Ascending aorta (tissue), 2 donors: ENCODE results near the gene ZFYVE28. TPM values are rescaled to one million over a fixed set of nuclear protein-coding genes. Genes with fewer than 3 reads are reported as not detected.

ENCODE experiments used
- DNase-seq, 2 donors: peaks; one replicate each; pipeline ENCODE4 v3.0.0-alpha.2; 2019; ENCODE audit warnings: low spot score in 2 of 2
- H3K27ac ChIP-seq, 2 donors: fragments of 200-600 bp; sonication (generic); one replicate each; pipeline ENCODE4 v1.5.1; 2016 to 2017; ENCODE audit warnings: mild to moderate bottlenecking in 1 of 2
- H3K27me3 ChIP-seq: fragments of 200-600 bp; sonication (generic); one replicate; pipeline ENCODE4 v1.5.1; 2017
- H3K36me3 ChIP-seq, 2 donors: fragments of 200-600 bp; sonication (generic); one replicate each; pipeline ENCODE4 v1.5.1; 2016
- H3K4me1 ChIP-seq, 2 donors: fragments of 200-600 bp; sonication (generic); one replicate each; pipeline ENCODE4 v1.5.1; 2016 to 2017; ENCODE audit warnings: mild to moderate bottlenecking in 1 of 2
- H3K4me3 ChIP-seq, 2 donors: fragments of 200-600 bp; sonication (generic); one replicate each; pipeline ENCODE4 v1.5.1; 2016 to 2017; ENCODE audit warnings: mild to moderate bottlenecking in 1 of 2
- H3K9me3 ChIP-seq, 2 donors: fragments of 200-600 bp; sonication (generic); one replicate each; pipeline ENCODE4 v1.5.1; 2016
- intact Hi-C: fragments of 100-400 bp; cut with DNase I; formaldehyde crosslinking; loops from one replicate; pipeline ENCODE4 v1.15.1; 2023
- total RNA-seq: library from RNA; depleted of rRNA; stranded (reverse); fragments of >200 nt; gene quantifications from one replicate; pipeline ENCODE4 v1.1.0, GENCODE V29; 2016
- TF ChIP-seq, protein P1 (sequence below), 3 experiments: fragments of 200-600 bp in 2 of 3; fragments of 450-650 bp in 1 of 3; sonication (generic) in 2 of 3; IDR thresholded peaks; one replicate each; pipeline ENCODE4 v1.5.1; 2016 to 2019; ENCODE audit warnings: antibody characterized with exemption in 3 of 3, mild to moderate bottlenecking in 1 of 3, moderate library complexity in 1 of 3

Gene ZFYVE28
- total RNA-seq, 1 donor from 2014 or later: 12.3 TPM

DNA sequence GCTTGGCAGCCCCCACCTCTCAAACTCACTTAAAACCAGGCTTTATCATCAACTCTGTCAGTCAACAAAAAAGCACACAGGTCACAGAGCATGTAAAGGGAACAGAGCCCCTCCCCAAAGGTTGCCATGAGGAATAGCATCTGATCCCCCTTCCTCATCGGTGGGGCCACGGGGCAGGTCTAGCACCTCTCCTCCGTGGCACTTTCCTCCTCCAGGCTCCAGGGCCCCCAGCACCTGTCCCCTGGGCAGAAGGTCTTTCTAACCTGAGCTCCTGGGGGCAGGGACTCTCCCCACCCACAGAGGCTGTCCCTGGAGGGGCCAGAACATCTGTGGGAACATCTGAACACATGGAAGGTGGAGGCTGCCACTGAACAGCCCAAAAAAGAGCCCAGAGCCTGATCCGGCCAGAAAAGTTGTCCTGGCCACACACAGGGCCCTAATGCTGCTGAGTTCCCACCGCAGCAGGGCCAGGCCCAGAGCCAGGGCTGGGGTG lies 65.7 kb downstream of the ZFYVE28 start:
- Histone ChIP-seq H3K4me1 (peaks cover 0 to 8% of the 10 kb centered on the region in 2 donors), H3K27ac (peak overlapping the region; percentile 23 to 68), H3K36me3 (no peaks in the 10 kb centered on the region), H3K9me3 (no peaks in the 10 kb centered on the region), H3K27me3 (no peaks in the 10 kb centered on the region), H3K4me3 (no peak overlapping the region)
- intact Hi-C loops: no loop called here
- DNase-seq: peak in 1 of 2 donors; percentile 39
- TF ChIP-seq, protein P1, sequence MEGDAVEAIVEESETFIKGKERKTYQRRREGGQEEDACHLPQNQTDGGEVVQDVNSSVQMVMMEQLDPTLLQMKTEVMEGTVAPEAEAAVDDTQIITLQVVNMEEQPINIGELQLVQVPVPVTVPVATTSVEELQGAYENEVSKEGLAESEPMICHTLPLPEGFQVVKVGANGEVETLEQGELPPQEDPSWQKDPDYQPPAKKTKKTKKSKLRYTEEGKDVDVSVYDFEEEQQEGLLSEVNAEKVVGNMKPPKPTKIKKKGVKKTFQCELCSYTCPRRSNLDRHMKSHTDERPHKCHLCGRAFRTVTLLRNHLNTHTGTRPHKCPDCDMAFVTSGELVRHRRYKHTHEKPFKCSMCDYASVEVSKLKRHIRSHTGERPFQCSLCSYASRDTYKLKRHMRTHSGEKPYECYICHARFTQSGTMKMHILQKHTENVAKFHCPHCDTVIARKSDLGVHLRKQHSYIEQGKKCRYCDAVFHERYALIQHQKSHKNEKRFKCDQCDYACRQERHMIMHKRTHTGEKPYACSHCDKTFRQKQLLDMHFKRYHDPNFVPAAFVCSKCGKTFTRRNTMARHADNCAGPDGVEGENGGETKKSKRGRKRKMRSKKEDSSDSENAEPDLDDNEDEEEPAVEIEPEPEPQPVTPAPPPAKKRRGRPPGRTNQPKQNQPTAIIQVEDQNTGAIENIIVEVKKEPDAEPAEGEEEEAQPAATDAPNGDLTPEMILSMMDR (IDR thresholded peaks at IDR 0.05): no peak

GRCh38 chr4:2352171-2352570 lies 66.3 kb downstream of the ZFYVE28 start:
- no peaks in the 10 kb centered on the region for H3K36me3 ChIP-seq
- no peaks in the 10 kb centered on the region for H3K9me3 ChIP-seq
- H3K4me3 ChIP-seq: no peak overlapping the region
- intact Hi-C loops: no loop called here
- DNase-seq: peak in 1 of 2 donors; percentile 31
- TF ChIP-seq, protein P1 (IDR thresholded peaks at IDR 0.05): no peak
- no peaks in the 10 kb centered on the region for H3K27me3 ChIP-seq
- peaks cover 0 to 8% of the 10 kb centered on the region in 2 donors for H3K4me1 ChIP-seq
- no peak overlapping the region for H3K27ac ChIP-seq

- no peak overlapping the region for H3K27ac ChIP-seq
- no peak overlapping the region for H3K4me3 ChIP-seq
- no peaks in the 10 kb centered on the region for H3K36me3 ChIP-seq
- peaks cover 0 to 8% of the 10 kb centered on the region in 2 donors for H3K4me1 ChIP-seq
- TF ChIP-seq, protein P1 (IDR thresholded peaks at IDR 0.05): no peak
- no peak for DNase-seq
- H3K27me3 ChIP-seq: no peaks in the 10 kb centered on the region
- no peaks in the 10 kb centered on the region for H3K9me3 ChIP-seq
- intact Hi-C loops: no loop called here
Measured at GRCh38 chr4:2350982-2351381, 67.5 kb downstream of the ZFYVE28 start.

DNA sequence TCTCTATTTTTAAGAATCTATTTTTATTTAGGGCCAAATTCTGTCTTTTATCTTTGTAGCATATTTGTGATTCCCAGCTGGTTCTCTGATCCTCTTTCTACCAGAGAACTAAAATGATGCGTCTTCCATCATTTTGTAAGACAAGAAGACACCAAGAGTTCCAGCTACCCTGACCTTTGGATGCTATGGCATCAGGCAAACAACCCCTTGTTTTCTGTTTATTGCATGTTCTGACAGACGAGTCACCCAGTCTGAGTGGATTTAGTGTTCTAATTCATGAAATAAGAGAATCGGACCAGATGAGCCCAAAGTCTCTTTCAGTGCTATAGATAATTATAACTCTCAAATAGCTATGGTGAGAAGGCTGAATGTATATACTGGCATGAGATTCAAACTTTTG lies 69.7 kb downstream of the ZFYVE28 start:
- H3K4me1 ChIP-seq: peaks cover 0 to 8% of the 10 kb centered on the region in 2 donors
- intact Hi-C loops: no loop called here
- TF ChIP-seq, protein P1 (IDR thresholded peaks at IDR 0.05): no peak
- DNase-seq: no peak
- H3K4me3 ChIP-seq: no peak overlapping the region
- H3K9me3 ChIP-seq: no peaks in the 10 kb centered on the region
- no peak overlapping the region for H3K27ac ChIP-seq
- no peaks in the 10 kb centered on the region for H3K27me3 ChIP-seq
- no peaks in the 10 kb centered on the region for H3K36me3 ChIP-seq

DNA sequence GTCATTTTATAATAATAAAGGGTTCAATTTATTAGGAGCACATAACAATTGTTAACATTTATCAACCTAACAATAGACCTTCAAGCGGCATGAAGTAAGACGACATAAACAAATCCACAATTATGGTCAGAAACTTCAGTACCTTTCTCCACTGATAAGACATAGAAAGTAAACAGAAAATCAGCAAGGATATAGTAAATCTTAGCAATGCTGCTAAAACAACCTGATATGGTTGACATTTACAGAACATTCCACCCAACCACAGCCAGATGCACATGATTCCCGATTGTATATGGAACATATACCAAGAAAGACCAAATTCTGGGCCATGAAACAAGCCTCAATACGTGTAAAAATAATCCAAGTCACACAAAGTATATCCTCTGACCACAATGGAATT lies 71.3 kb downstream of the ZFYVE28 start:
- H3K4me1 ChIP-seq: no peaks in the 10 kb centered on the region
- H3K36me3 ChIP-seq: no peaks in the 10 kb centered on the region
- H3K27me3 ChIP-seq: no peaks in the 10 kb centered on the region
- H3K9me3 ChIP-seq: no peaks in the 10 kb centered on the region
- TF ChIP-seq, protein P1 (IDR thresholded peaks at IDR 0.05): no peak
- no peak overlapping the region for H3K4me3 ChIP-seq
- intact Hi-C loops: no loop called here
- DNase-seq: no peak
- no peak overlapping the region for H3K27ac ChIP-seq

GRCh38 chr4:2343476-2343875 lies 75.0 kb downstream of the ZFYVE28 start:
- no peaks in the 10 kb centered on the region for H3K27me3 ChIP-seq
- TF ChIP-seq, protein P1 (IDR thresholded peaks at IDR 0.05): no peak
- H3K27ac ChIP-seq: no peak overlapping the region
- peaks cover 0 to 2% of the 10 kb centered on the region in 2 donors for H3K36me3 ChIP-seq
- intact Hi-C loops: no loop called here
- peak in 1 of 2 donors; percentile 44 for DNase-seq
- H3K4me3 ChIP-seq: no peak overlapping the region
- no peaks in the 10 kb centered on the region for H3K9me3 ChIP-seq
- no peaks in the 10 kb centered on the region for H3K4me1 ChIP-seq
